Esophagus squamous epithelium (tissue), 4 donors: Measurements from ENCODE around the gene ZNF253.
"Not testable (repeated sequence)": the region's sequence is repeated elsewhere in the genome, so short reads cannot be mapped to it uniquely, and the experiment has no call there.

Experiments
- CTCF ChIP-seq, 6 experiments: fragments of 450-650 bp in 4 of 6; fragments of 200-600 bp in 2 of 6; sonication (generic) in 2 of 6; IDR thresholded peaks; one replicate each; pipeline ENCODE4 v1.5.1; 2016 to 2019; ENCODE audit warnings: antibody characterized with exemption in 6 of 6, mild to moderate bottlenecking in 4 of 6, moderate library complexity in 4 of 6
- POLR2A ChIP-seq, 4 donors: fragments of 450-650 bp; IDR thresholded peaks; one replicate each; pipeline ENCODE4 v1.6.1; 2017; ENCODE audit warnings: antibody characterized with exemption in 4 of 4, mild to moderate bottlenecking in 4 of 4, moderate library complexity in 3 of 4

- not testable (repeated sequence) for TF ChIP-seq CTCF, POLR2A (IDR thresholded peaks at IDR 0.05)
Measured at GRCh38 chr19:19851740-19852139, 13.9 kb upstream of the ZNF253 start.
